Tibial nerve (tissue), 4 donors: ENCODE measurements around the gene RPS3A. TPM values are rescaled to one million over a fixed set of nuclear protein-coding genes. Genes with fewer than 3 reads are reported as not detected.

Experiments
- DNase-seq, 2 donors: peaks; one replicate each; pipeline ENCODE4 v3.0.0-alpha.2; 2019; ENCODE audit warnings: low spot score in 2 of 2
- H3K27ac ChIP-seq, 4 donors: fragments of 200-600 bp; sonication (generic) in 3 of 4; one replicate each; pipeline ENCODE4 v1.5.1; 2017 to 2019; ENCODE audit warnings: mild to moderate bottlenecking in 1 of 4
- H3K27me3 ChIP-seq, 2 donors: fragments of 200-600 bp; sonication (generic) in 1 of 2; one replicate each; pipeline versions ENCODE4 v1.5.1 to v1.6.0; 2017 to 2019
- H3K36me3 ChIP-seq, 3 donors: fragments of 200-600 bp; sonication (generic); one replicate each; pipeline ENCODE4 v1.5.1; 2018 to 2019
- H3K4me1 ChIP-seq, 4 donors: fragments of 200-600 bp; sonication (generic) in 3 of 4; one replicate each; pipeline ENCODE4 v1.5.1; 2017 to 2019
- H3K4me3 ChIP-seq, 4 donors: fragments of 200-600 bp; sonication (generic) in 3 of 4; one replicate each; pipeline ENCODE4 v1.5.1; 2017 to 2019; ENCODE audit warnings: mild to moderate bottlenecking in 1 of 4, moderate library complexity in 1 of 4
- H3K9me3 ChIP-seq, 4 donors: fragments of 200-600 bp; sonication (generic) in 3 of 4; one replicate each; pipeline ENCODE4 v1.5.1; 2017 to 2019
- EP300 ChIP-seq, 2 donors: sonication (generic); formaldehyde crosslinking; IDR thresholded peaks; one replicate each; pipeline ENCODE4 v1.6.1; 2017; ENCODE audit warnings: antibody characterized with exemption in 2 of 2, mild to moderate bottlenecking in 1 of 2
- POLR2A ChIP-seq, 2 donors: fragments of 450-650 bp; IDR thresholded peaks; one replicate each; pipeline ENCODE4 v1.6.1; 2017; ENCODE audit warnings: antibody characterized with exemption in 2 of 2, mild to moderate bottlenecking in 2 of 2, moderate library complexity in 2 of 2
- WGBS, 2 donors: methylation state at CpG; one replicate each; pipeline ENCODE4 v1.1.5; 2018; 5-methylcytosine and 5-hydroxymethylcytosine counted together
- total RNA-seq, 4 donors: library from RNA; depleted of rRNA; stranded (reverse); fragments of >200 nt; gene quantifications; one replicate each; pipeline ENCODE4 v1.1.0, GENCODE V29; 2016
- TF ChIP-seq, protein P1 (sequence below), 5 experiments: fragments of 200-600 bp in 3 of 5; fragments of 450-650 bp in 2 of 5; sonication (generic) in 3 of 5; IDR thresholded peaks; one replicate each; pipeline ENCODE4 v1.5.1; 2016 to 2019; ENCODE audit warnings: antibody characterized with exemption in 5 of 5, mild to moderate bottlenecking in 3 of 5, moderate library complexity in 2 of 5

The RPS3A gene
- total RNA-seq, 4 donors from 2014 or later: 2,090 to 3,011 (median 2,639) TPM

DNA sequence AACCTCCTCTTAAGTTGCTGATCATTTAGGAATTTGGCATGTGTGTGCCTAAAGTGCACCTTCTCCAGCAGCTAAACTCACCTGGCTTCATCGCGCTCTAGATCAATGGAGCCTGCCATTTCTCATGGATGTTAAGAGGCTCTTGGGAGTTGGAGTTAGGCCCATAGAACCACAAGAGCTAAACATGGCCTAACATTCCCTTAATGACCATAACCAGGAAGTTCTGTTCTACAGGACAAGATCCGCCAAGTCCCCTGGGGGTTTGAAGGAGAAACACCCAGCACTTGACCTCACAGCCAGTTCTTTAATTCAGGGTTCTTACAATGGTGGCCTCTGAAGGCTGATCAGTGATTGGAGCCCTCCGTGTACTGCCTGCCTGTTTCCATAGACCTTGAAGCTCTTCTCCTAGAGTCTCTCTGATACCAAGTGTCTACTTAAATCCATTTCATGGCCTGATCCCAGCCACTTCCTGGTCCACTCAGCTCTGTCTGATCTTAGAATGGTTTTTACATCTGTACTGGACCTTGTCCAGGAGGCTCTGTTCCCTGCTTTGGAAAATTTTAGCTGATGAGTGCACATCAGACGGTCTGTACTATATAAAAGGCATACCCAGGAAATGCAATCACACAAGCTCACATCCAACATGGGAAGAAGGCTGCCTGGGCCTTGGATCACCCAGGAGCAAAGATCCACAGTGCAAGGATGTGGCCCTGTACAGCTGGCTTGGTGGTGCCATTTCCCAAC, 45.1 kb downstream of the RPS3A start:
- WGBS, 2 donors: 83 to 89% methylated on average over 5 of the region's 5 CpGs
- H3K36me3 ChIP-seq: peaks cover 0 to 94% (median 0%) of the 10 kb centered on the region in 3 donors
- peak overlapping the region in 1 of 4 donors; percentile 26 for H3K27ac ChIP-seq
- no peak for DNase-seq
- no peak overlapping the region for H3K4me3 ChIP-seq
- no peaks in the 10 kb centered on the region for H3K9me3 ChIP-seq
- H3K27me3 ChIP-seq: no peaks in the 10 kb centered on the region
- H3K4me1 ChIP-seq: peaks cover 0 to 13% (median 0%) of the 10 kb centered on the region in 4 donors
- TF ChIP-seq POLR2A (IDR thresholded peaks at IDR 0.05) (no peak), EP300 (IDR thresholded peaks at IDR 0.05) (no peak)
- TF ChIP-seq, protein P1, sequence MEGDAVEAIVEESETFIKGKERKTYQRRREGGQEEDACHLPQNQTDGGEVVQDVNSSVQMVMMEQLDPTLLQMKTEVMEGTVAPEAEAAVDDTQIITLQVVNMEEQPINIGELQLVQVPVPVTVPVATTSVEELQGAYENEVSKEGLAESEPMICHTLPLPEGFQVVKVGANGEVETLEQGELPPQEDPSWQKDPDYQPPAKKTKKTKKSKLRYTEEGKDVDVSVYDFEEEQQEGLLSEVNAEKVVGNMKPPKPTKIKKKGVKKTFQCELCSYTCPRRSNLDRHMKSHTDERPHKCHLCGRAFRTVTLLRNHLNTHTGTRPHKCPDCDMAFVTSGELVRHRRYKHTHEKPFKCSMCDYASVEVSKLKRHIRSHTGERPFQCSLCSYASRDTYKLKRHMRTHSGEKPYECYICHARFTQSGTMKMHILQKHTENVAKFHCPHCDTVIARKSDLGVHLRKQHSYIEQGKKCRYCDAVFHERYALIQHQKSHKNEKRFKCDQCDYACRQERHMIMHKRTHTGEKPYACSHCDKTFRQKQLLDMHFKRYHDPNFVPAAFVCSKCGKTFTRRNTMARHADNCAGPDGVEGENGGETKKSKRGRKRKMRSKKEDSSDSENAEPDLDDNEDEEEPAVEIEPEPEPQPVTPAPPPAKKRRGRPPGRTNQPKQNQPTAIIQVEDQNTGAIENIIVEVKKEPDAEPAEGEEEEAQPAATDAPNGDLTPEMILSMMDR (IDR thresholded peaks at IDR 0.05): no peak

- Histone ChIP-seq H3K27ac (peak overlapping the region in 1 of 4 donors; percentile 17), H3K36me3 (peaks cover 0 to 77% (median 0%) of the 10 kb centered on the region in 3 donors), H3K4me3 (no peak overlapping the region), H3K4me1 (peaks cover 0 to 1% (median 0%) of the 10 kb centered on the region in 4 donors), H3K9me3 (no peaks in the 10 kb centered on the region), H3K27me3 (no peaks in the 10 kb centered on the region)
- no peak for DNase-seq
- WGBS, 2 donors: 75 to 76% methylated on average over 3 of the region's 3 CpGs
- TF ChIP-seq POLR2A (IDR thresholded peaks at IDR 0.05) (no peak), EP300 (IDR thresholded peaks at IDR 0.05) (no peak)
- TF ChIP-seq, protein P1 (IDR thresholded peaks at IDR 0.05): no peak
Measured at GRCh38 chr4:151147000-151147399, 47.6 kb downstream of the RPS3A start.

DNA sequence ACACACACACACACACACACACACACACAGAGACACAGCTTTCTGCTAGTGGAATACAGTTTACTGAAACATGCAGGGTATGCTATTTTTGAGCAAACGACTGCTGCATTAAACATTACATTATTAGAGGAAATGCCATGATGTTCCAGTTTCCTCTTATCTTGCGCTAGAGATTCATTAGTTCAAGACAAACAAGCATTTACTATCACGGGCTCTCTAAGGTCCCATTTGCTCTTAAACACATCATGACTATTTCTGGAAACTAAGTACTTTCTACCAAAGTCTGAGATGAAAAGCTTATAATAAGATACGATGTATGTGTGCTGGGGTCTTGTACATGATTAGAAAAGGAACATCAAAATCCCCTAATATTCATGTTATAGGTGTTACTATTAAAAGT, 48.8 kb downstream of the RPS3A start:
- no peaks in the 10 kb centered on the region for H3K9me3 ChIP-seq
- peaks cover 0 to 64% (median 0%) of the 10 kb centered on the region in 3 donors for H3K36me3 ChIP-seq
- TF ChIP-seq POLR2A (IDR thresholded peaks at IDR 0.05): no peak
- TF ChIP-seq, protein P1 (IDR thresholded peaks at IDR 0.05): no peak
- TF ChIP-seq EP300 (IDR thresholded peaks at IDR 0.05): no peak
- no peak for DNase-seq
- no peak overlapping the region for H3K27ac ChIP-seq
- no peaks in the 10 kb centered on the region for H3K27me3 ChIP-seq
- no peak overlapping the region for H3K4me3 ChIP-seq
- 80 to 82% methylated on average over 4 of the region's 4 CpGs for WGBS, 2 donors
- H3K4me1 ChIP-seq: peaks cover 0 to 6% (median 0%) of the 10 kb centered on the region in 4 donors

GRCh38 chr4:151150821-151151580, 51.6 kb downstream of the RPS3A start:
- WGBS, 2 donors: 85 to 88% methylated on average over 9 of the region's 9 CpGs
- H3K9me3 ChIP-seq: no peaks in the 10 kb centered on the region
- peak overlapping the region in 2 of 4 donors; percentile 6 to 36 for H3K27ac ChIP-seq
- H3K4me1 ChIP-seq: peaks cover 0 to 6% (median 0%) of the 10 kb centered on the region in 4 donors
- H3K27me3 ChIP-seq: no peaks in the 10 kb centered on the region
- no peak overlapping the region for H3K4me3 ChIP-seq
- TF ChIP-seq, protein P1 (IDR thresholded peaks at IDR 0.05): no peak
- no peak for TF ChIP-seq EP300 (IDR thresholded peaks at IDR 0.05)
- TF ChIP-seq POLR2A (IDR thresholded peaks at IDR 0.05): no peak
- no peak for DNase-seq
- peaks cover 0 to 58% (median 0%) of the 10 kb centered on the region in 3 donors for H3K36me3 ChIP-seq

DNA sequence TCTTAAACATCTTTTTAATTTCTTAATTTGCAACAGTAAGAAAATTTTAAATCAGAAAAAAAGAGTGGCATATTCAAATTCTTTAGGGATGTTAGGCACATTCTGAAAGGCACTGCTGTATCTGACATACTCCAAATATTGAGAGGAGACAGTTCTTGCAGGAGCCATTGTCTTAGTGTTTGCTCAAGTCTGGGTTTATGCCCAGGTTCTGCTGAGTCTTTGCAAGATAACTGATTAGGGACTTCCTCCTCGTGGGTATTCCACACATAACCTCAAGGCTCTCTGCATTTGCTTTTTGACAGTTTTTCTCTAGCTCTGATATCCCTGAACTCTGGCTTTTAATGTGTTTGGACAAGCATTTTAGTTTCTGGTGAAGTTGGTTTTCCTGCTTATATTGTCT, 52.6 kb downstream of the RPS3A start:
- 16 to 21% methylated on average over 1 of the region's 1 CpG for WGBS, 2 donors
- Histone ChIP-seq H3K4me1 (peaks cover 0 to 6% (median 0%) of the 10 kb centered on the region in 4 donors), H3K9me3 (no peaks in the 10 kb centered on the region), H3K27ac (peak overlapping the region in 1 of 4 donors; percentile 23), H3K36me3 (peaks cover 0 to 56% (median 0%) of the 10 kb centered on the region in 3 donors), H3K27me3 (no peaks in the 10 kb centered on the region), H3K4me3 (no peak overlapping the region)
- no peak for TF ChIP-seq POLR2A (IDR thresholded peaks at IDR 0.05)
- TF ChIP-seq, protein P1 (IDR thresholded peaks at IDR 0.05): no peak
- TF ChIP-seq EP300 (IDR thresholded peaks at IDR 0.05): no peak
- no peak for DNase-seq
